DOHH2 (cell line): ENCODE results near the gene OPN1SW.

Experiments
- H3F3A ChIP-seq: fragments of 200-600 bp; sonication (generic), shearing (Covaris generic); 2 replicates; pipeline ENCODE4 v1.6.0; 2016; ENCODE audit warnings: antibody characterized with exemption, mild to moderate bottlenecking; ENCODE audit not compliant: control insufficient read depth, insufficient read depth
- H3K27ac ChIP-seq: fragments of 200-600 bp; sonication (generic); 2 replicates; pipeline ENCODE4 v1.5.1; 2014; ENCODE audit warnings: low read depth, mild to moderate bottlenecking, low read length, moderate library complexity
- H3K27me3 ChIP-seq: fragments of 200-600 bp; sonication (generic); 2 replicates; pipeline ENCODE4 v1.6.1; 2014; ENCODE audit warnings: mild to moderate bottlenecking, low read length, mixed read lengths; ENCODE audit not compliant: control insufficient read depth
- H3K36me3 ChIP-seq: fragments of 200-600 bp; sonication (generic); 2 replicates; pipeline ENCODE4 v1.6.1; 2014; ENCODE audit warnings: mild to moderate bottlenecking, low read length, moderate library complexity, mixed read lengths; ENCODE audit not compliant: control insufficient read depth
- H3K4me1 ChIP-seq: fragments of 200-600 bp; sonication (generic); 2 replicates; pipeline ENCODE4 v1.6.1; 2014; ENCODE audit warnings: mild to moderate bottlenecking, low read length, mixed read lengths; ENCODE audit not compliant: control insufficient read depth
- H3K4me2 ChIP-seq: fragments of 200-600 bp; sonication (generic); 2 replicates; pipeline ENCODE4 v1.6.0; 2014; ENCODE audit warnings: mild to moderate bottlenecking, low read length, moderate library complexity
- H3K4me3 ChIP-seq: fragments of 200-600 bp; sonication (generic); 2 replicates; pipeline ENCODE4 v1.5.1; 2014; ENCODE audit warnings: mild to moderate bottlenecking, low read length, mixed read lengths
- H3K79me2 ChIP-seq: fragments of 200-600 bp; sonication (generic); 2 replicates; pipeline ENCODE4 v1.6.1; 2014; ENCODE audit warnings: mild to moderate bottlenecking, low read length, mixed read lengths; ENCODE audit not compliant: control insufficient read depth
- H3K9me2 ChIP-seq: fragments of 200-600 bp; sonication (generic); replicated peaks from 2 replicates; pipeline ENCODE4 v1.6.1; 2014; ENCODE audit warnings: mild to moderate bottlenecking, low read length, mixed read lengths; ENCODE audit not compliant: control insufficient read depth
- H3K9me3 ChIP-seq: fragments of 200-600 bp; sonication (generic); 2 replicates; pipeline ENCODE4 v1.6.1; 2014; ENCODE audit warnings: antibody characterized with exemption, low read length, mixed read lengths; ENCODE audit not compliant: control insufficient read depth, insufficient read depth
- H4K20me1 ChIP-seq: fragments of 200-600 bp; sonication (generic); 2 replicates; pipeline ENCODE4 v1.6.0; 2014; ENCODE audit warnings: low read depth, mild to moderate bottlenecking, antibody characterized with exemption, low read length, moderate library complexity; ENCODE audit not compliant: control insufficient read depth, insufficient read depth
- CTCF ChIP-seq: fragments of 200-600 bp; sonication (generic); IDR thresholded peaks from one replicate; pipeline ENCODE4 v1.5.1; 2014; ENCODE audit warnings: antibody characterized with exemption, mild to moderate bottlenecking, low read depth, low read length; ENCODE audit not compliant: poor library complexity, severe bottlenecking
- EZH2phosphoT487 ChIP-seq: fragments of 200-600 bp; sonication (generic); IDR thresholded peaks from 2 replicates; pipeline ENCODE4 v1.6.1; 2017; ENCODE audit warnings: borderline replicate concordance, mild to moderate bottlenecking, antibody characterized with exemption, low read length, moderate library complexity, mixed read lengths

OPN1SW gene

DNA sequence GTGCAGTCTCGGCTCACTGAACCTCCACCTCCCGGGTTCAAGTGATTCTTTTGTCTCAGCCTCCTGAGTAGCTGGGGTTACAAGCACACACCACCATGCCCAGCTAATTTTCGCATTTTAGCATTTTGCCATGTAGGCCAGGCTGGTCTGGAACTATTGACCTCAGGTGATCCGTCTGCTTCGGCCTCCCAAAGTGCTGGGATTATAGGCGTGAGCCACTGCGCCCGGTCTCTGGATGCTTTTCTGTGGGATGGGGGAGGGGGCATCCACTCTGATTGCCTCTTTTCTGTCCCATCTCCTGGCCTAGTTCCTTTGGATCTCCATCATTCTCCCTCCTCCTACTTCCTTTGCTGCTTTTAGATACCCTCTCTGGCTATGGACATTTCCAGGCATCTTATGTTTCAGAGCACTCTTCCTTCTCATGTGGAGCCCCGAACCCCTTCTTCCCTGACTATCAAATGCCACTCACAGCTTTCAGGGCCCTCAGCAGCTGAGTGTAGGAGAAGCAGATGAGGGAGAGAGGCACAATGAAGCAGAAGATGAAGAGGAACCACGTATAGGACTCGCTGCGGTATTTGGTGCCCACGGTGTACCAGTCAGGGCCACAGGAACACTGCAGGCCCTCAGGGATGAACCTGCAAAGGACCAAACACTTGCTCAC lies 1.4 kb downstream of the OPN1SW start:
- Histone ChIP-seq H3K9me2 (no peaks in the 10 kb centered on the region), H3K27me3 (no peaks in the 10 kb centered on the region), H3K79me2 (no peaks in the 10 kb centered on the region), H3K9me3 (no peaks in the 10 kb centered on the region), H3K27ac (no peak overlapping the region), H3F3A (0 out of 2 replicates have a peak, but pooled peaks cover 8% of the 10 kb centered on the region), H3K4me1 (no peaks in the 10 kb centered on the region), H3K36me3 (peaks cover 41% of the 10 kb centered on the region), H3K4me3 (no peak overlapping the region), H3K4me2 (no peak overlapping the region), H4K20me1 (no peaks in the 10 kb centered on the region)
- no peak for TF ChIP-seq EZH2phosphoT487
- TF ChIP-seq CTCF, result no peak

DNA sequence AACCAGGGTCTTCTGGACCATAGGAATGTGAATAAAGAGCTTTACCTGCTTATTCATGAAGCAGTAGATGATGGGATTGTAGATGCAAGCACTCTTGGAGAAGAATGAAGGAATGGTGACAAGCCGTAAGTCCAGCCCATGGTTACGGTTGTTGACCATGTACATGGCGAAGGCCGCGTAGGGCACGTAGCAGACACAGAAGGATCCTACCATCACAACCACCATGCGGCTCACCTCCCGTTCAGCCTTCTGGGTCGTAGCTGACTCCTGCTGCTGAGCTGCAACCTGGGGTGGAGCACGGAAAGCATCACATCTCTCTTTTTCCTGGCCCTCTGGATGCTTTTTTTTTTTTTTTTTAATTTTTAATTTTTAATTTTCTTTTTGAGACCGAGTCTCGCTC lies 2.0 kb downstream of the OPN1SW start:
- no peaks in the 10 kb centered on the region for H3K9me2 ChIP-seq
- H3K27ac ChIP-seq, result no peak overlapping the region
- H3K36me3 ChIP-seq, result peaks cover 46% of the 10 kb centered on the region
- H3K4me2 ChIP-seq, result no peak overlapping the region
- H3K79me2 ChIP-seq, result no peaks in the 10 kb centered on the region
- no peaks in the 10 kb centered on the region for H4K20me1 ChIP-seq
- no peaks in the 10 kb centered on the region for H3K27me3 ChIP-seq
- 0 out of 2 replicates have a peak, but pooled peaks cover 8% of the 10 kb centered on the region for H3F3A ChIP-seq
- H3K4me3 ChIP-seq, result no peak overlapping the region
- no peaks in the 10 kb centered on the region for H3K9me3 ChIP-seq
- no peak for TF ChIP-seq EZH2phosphoT487
- no peak for TF ChIP-seq CTCF
- H3K4me1 ChIP-seq, result no peaks in the 10 kb centered on the region

DNA sequence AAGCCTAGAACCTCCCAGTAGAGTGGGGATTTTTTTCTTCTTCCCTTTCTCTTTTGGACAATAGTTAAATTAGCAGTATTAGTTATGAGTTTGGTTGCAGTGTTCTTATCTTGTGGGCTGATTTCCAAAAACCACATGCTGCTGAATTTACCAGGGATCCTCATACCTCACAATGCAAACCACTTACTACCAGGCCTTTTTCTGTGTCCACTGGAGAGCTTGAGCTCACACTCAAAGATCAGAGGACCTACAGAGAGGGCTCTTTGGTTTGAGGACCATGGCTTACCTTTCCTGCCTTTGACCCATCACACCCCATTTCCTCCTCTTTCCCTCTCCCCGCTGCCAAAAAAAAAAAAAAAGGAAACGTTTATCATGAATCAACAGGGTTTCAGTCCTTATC lies 5.4 kb downstream of the OPN1SW start:
- Histone ChIP-seq H3F3A (0 out of 2 replicates have a peak, but pooled peaks cover 5% of the 10 kb centered on the region), H3K9me2 (no peaks in the 10 kb centered on the region), H3K4me1 (no peaks in the 10 kb centered on the region), H3K27ac (no peak overlapping the region), H3K36me3 (peaks cover 75% of the 10 kb centered on the region), H3K27me3 (no peaks in the 10 kb centered on the region), H3K9me3 (no peaks in the 10 kb centered on the region), H4K20me1 (no peaks in the 10 kb centered on the region), H3K4me3 (no peak overlapping the region), H3K4me2 (no peak overlapping the region), H3K79me2 (no peaks in the 10 kb centered on the region)
- no peak for TF ChIP-seq CTCF
- no peak for TF ChIP-seq EZH2phosphoT487
